PC-3 (cell line): ENCODE results near the gene AUP1. TPM values are rescaled to one million over a fixed set of nuclear protein-coding genes. Genes with fewer than 3 reads are reported as not detected.

Experiments used
- ATAC-seq: fragments of 200-7000 bp; cut with Tn5 transposase; 2 replicates; pipeline ENCODE4 v1.9.1; 2020; ENCODE audit warnings: mild to moderate bottlenecking, moderate library complexity
- BruUV-seq: library from RNA; stranded (reverse); fragments of 400-500 nt; replicated peaks from 2 replicates; lab custom pipeline; 2021; lab: Mats Ljungman, UMichigan
- CTCF ChIA-PET: fragments of 300-600 bp; sonication (Branson Sonifier 250); formaldehyde crosslinking; loops from one replicate; lab custom pipeline; 2022; ENCODE audit warnings: antibody characterized with exemption; lab: Charles Lee
- POLR2A ChIA-PET: fragments of 300-600 bp; sonication (Branson Sonifier 250); formaldehyde crosslinking; loops from one replicate; lab custom pipeline; 2022; ENCODE audit warnings: antibody characterized with exemption; ENCODE audit not compliant: unreplicated experiment; lab: Charles Lee
- DNase-seq: peaks from one replicate; pipeline ENCODE4 v3.0.0-alpha.2; 2015
- H2AFZ ChIP-seq: fragments of 300-600 bp; sonication (generic); 2 replicates; pipeline ENCODE4 v1.6.0; 2016; ENCODE audit warnings: antibody characterized with exemption, low read length
- H3F3A ChIP-seq: fragments of 300-600 bp; sonication (generic); one replicate; pipeline ENCODE4 v1.6.0; 2017; ENCODE audit warnings: antibody characterized with exemption, low read length, control low read depth, mild to moderate bottlenecking; ENCODE audit not compliant: unreplicated experiment
- H3K27ac ChIP-seq: fragments of 300-600 bp; sonication (generic); 2 replicates; pipeline ENCODE4 v1.5.1; 2016; ENCODE audit warnings: mild to moderate bottlenecking, low read length
- H3K27me3 ChIP-seq: fragments of 300-600 bp; sonication (generic); 2 replicates; pipeline ENCODE4 v1.6.1; 2016; ENCODE audit warnings: low read length, mixed read lengths
- H3K36me3 ChIP-seq: fragments of 300-600 bp; sonication (generic); 2 replicates; pipeline ENCODE4 v1.6.1; 2016; ENCODE audit warnings: low read depth, mixed run types, low read length, mixed read lengths
- H3K4me1 ChIP-seq: fragments of 300-600 bp; sonication (generic); 2 replicates; pipeline ENCODE4 v1.5.1; 2016; ENCODE audit warnings: low read length; ENCODE audit not compliant: insufficient read depth
- H3K4me2 ChIP-seq: fragments of 300-600 bp; sonication (generic); 2 replicates; pipeline ENCODE4 v1.6.0; 2016; ENCODE audit warnings: low read length
- H3K4me3 ChIP-seq: fragments of 300-600 bp; sonication (generic); 2 replicates; pipeline ENCODE4 v1.5.1; 2016; ENCODE audit warnings: mild to moderate bottlenecking, low read length, mixed read lengths
- H3K79me2 ChIP-seq: fragments of 300-600 bp; sonication (generic); 2 replicates; pipeline ENCODE4 v1.6.1; 2017; ENCODE audit warnings: low read length, mixed read lengths
- H3K9ac ChIP-seq: fragments of 300-600 bp; sonication (generic); 2 replicates; pipeline ENCODE4 v1.6.0; 2016; ENCODE audit warnings: mild to moderate bottlenecking, low read length
- H3K9me2 ChIP-seq: fragments of 300-600 bp; sonication (generic); replicated peaks from 2 replicates; pipeline ENCODE4 v1.6.1; 2016; ENCODE audit warnings: mixed run types, low read length, mixed read lengths
- H3K9me3 ChIP-seq: fragments of 300-600 bp; sonication (generic); 2 replicates; pipeline ENCODE4 v1.6.1; 2016; ENCODE audit warnings: low read length, mixed read lengths
- H4K20me1 ChIP-seq: fragments of 300-600 bp; sonication (generic); 2 replicates; pipeline ENCODE4 v1.6.1; 2016; ENCODE audit warnings: low read length, mixed read lengths
- EZH2 ChIP-seq: fragments of 300-600 bp; sonication (generic); IDR thresholded peaks from one replicate; pipeline ENCODE4 v1.6.1; 2017; ENCODE audit warnings: antibody characterized with exemption, mild to moderate bottlenecking, low read length; ENCODE audit not compliant: unreplicated experiment
- EZH2phosphoT487 ChIP-seq: fragments of 300-600 bp; sonication (generic); IDR thresholded peaks from 2 replicates; pipeline ENCODE4 v1.6.1; 2018; ENCODE audit warnings: mild to moderate bottlenecking, antibody characterized with exemption, low read length, borderline replicate concordance
- intact Hi-C: fragments of 100-400 bp; cut with micrococcal nuclease; formaldehyde crosslinking; loops from 2 replicates; pipeline ENCODE4 v1.9.0; 2023
- total RNA-seq: library from RNA; depleted of rRNA; stranded (reverse); fragments of >200 nt; gene quantifications from 2 replicates; pipeline ENCODE4 v1.2.3, GENCODE V29; 2014
- TF ChIP-seq, protein P1 (sequence below): fragments of 300-600 bp; sonication (generic); conservative IDR thresholded peaks from 2 replicates; pipeline ENCODE4 v1.5.1; 2017; ENCODE audit warnings: antibody characterized with exemption, low read depth, mild to moderate bottlenecking, low read length

The AUP1 gene
- total RNA-seq, 1 experiment from 2014 or later: 233 TPM

DNA sequence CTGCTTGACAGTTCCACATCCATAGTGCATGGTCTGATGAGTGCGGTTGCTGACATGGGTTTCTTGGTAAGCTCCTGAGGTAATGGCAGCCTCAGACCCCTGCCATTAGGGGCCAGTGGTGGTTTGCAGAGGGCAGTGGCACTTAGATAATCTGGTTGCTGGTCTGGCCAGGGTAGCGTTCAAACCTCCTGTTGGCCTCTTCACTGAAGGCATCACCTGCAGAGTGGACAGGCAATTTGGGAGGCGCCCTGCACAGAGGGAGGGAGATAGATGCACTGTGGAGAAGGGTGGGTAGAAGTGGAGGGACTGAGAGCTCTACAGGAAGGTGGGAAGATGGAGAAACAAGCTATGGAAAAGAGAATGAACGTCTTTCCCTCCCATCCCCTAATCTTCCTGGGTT lies 4.0 kb upstream of the AUP1 start:
- Histone ChIP-seq H3K4me1 (peaks cover 10% of the 10 kb centered on the region), H3K27me3 (no peaks in the 10 kb centered on the region), H3K9me2 (no peaks in the 10 kb centered on the region), H4K20me1 (no peaks in the 10 kb centered on the region), H3K4me2 (no peak overlapping the region), H3K79me2 (peaks cover 30% of the 10 kb centered on the region), H3K9me3 (no peaks in the 10 kb centered on the region), H3F3A (no peaks in the 10 kb centered on the region), H3K36me3 (peaks cover 7% of the 10 kb centered on the region; the same call in 1 of the 2 replicates), H3K9ac (no peak overlapping the region), H3K27ac (no peak overlapping the region), H2AFZ (no peak overlapping the region), H3K4me3 (no peak overlapping the region)
- ChIA-PET CTCF (no interaction called here), POLR2A (no interaction called here)
- intact Hi-C loops: loop anchor here (5.0 kb wide), 1 partner anchor 54 kb away; no protein-coding TSS in a partner anchor
- ATAC-seq (no peak), DNase-seq (no peak)
- BruUV-seq: no TSS peak
- TF ChIP-seq EZH2phosphoT487 (no peak), EZH2 (no peak)
- TF ChIP-seq, protein P1, sequence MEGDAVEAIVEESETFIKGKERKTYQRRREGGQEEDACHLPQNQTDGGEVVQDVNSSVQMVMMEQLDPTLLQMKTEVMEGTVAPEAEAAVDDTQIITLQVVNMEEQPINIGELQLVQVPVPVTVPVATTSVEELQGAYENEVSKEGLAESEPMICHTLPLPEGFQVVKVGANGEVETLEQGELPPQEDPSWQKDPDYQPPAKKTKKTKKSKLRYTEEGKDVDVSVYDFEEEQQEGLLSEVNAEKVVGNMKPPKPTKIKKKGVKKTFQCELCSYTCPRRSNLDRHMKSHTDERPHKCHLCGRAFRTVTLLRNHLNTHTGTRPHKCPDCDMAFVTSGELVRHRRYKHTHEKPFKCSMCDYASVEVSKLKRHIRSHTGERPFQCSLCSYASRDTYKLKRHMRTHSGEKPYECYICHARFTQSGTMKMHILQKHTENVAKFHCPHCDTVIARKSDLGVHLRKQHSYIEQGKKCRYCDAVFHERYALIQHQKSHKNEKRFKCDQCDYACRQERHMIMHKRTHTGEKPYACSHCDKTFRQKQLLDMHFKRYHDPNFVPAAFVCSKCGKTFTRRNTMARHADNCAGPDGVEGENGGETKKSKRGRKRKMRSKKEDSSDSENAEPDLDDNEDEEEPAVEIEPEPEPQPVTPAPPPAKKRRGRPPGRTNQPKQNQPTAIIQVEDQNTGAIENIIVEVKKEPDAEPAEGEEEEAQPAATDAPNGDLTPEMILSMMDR: no peak

DNA sequence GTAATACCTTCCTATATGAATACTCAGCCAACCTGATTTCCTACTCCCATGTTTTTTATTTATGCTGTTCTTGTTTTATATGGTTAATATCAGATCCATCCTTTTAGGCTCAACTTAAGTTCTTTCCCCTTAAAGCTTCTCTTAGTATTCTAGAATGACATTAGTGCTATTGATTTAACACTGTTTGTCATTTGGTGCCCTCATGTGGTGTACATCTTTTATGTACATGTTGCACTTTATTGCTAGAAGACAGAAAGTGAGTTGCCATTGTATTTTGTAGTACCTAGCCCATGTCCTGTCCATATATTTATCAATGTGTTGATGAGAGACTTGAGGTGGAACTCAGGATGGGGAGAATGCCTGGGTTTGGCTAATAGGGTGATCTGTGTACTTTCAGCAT lies 2.7 kb upstream of the AUP1 start:
- Histone ChIP-seq H3K4me2 (no peak overlapping the region), H3K9me3 (no peaks in the 10 kb centered on the region), H3K27ac (no peak overlapping the region), H3K36me3 (peaks cover 16% of the 10 kb centered on the region), H3F3A (no peaks in the 10 kb centered on the region), H3K9me2 (no peaks in the 10 kb centered on the region), H3K4me3 (no peak overlapping the region), H3K9ac (no peak overlapping the region), H3K79me2 (peaks cover 42% of the 10 kb centered on the region), H3K27me3 (no peaks in the 10 kb centered on the region), H4K20me1 (0 out of 2 replicates have a peak, but pooled peaks cover 7% of the 10 kb centered on the region), H3K4me1 (peaks cover 20% of the 10 kb centered on the region), H2AFZ (no peak overlapping the region)
- no TSS peak for BruUV-seq
- ChIA-PET POLR2A (no interaction called here), CTCF (interaction anchor here (0.6 kb wide), 1 partner anchor 50 kb away, joined by 5 read pairs; the partner anchor contains the start of genes CCDC142 and TTC31)
- intact Hi-C loops: loop anchor here (5.0 kb wide), 1 partner anchor 55 kb away; no protein-coding TSS in a partner anchor
- no peak for ATAC-seq
- TF ChIP-seq, protein P1: peak; percentile 68
- TF ChIP-seq EZH2: no peak
- no peak for TF ChIP-seq EZH2phosphoT487
- DNase-seq: peak; percentile 54

DNA sequence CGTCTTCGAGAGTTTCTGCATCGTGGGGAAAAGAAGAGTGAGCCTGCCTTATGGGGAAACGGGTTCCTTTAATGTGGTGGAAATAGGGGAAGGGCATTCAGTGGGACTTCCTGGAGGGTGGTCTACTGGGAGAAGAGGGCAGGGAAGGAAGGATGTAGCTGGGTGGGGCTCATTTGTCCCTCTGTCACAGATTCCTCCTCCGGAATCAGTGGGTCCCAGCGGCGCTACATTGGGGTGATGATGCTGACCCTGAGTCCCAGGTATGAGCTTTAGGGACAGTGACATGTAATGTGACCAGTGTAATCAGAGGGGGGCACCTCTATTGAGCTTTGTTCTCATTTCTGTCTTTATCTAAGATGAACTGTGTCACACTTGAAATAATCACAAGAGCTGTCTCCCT lies 2.2 kb upstream of the AUP1 start:
- H3K9me3 ChIP-seq: no peaks in the 10 kb centered on the region
- peaks cover 22% of the 10 kb centered on the region for H3K36me3 ChIP-seq
- H3K4me1 ChIP-seq: peaks cover 20% of the 10 kb centered on the region
- 0 out of 2 replicates have a peak, but pooled peaks cover 7% of the 10 kb centered on the region for H4K20me1 ChIP-seq
- ChIA-PET CTCF (interaction anchor here (0.6 kb wide), 1 partner anchor 49 kb away, joined by 5 read pairs; the partner anchor contains the start of genes CCDC142 and TTC31), POLR2A (no interaction called here)
- no peak overlapping the region for H3K27ac ChIP-seq
- H3K4me2 ChIP-seq: peak overlapping the region; percentile 96
- no peak overlapping the region for H3K9ac ChIP-seq
- no peaks in the 10 kb centered on the region for H3F3A ChIP-seq
- TF ChIP-seq, protein P1: no peak
- TF ChIP-seq EZH2 (no peak), EZH2phosphoT487 (no peak)
- intact Hi-C loops: loop anchor here (5.0 kb wide), 1 partner anchor 56 kb away; no protein-coding TSS in a partner anchor
- peaks cover 43% of the 10 kb centered on the region for H3K79me2 ChIP-seq
- peak overlapping the region; percentile 93; the same call in 1 of the 2 replicates for H3K4me3 ChIP-seq
- H3K9me2 ChIP-seq: no peaks in the 10 kb centered on the region
- BruUV-seq: no TSS peak
- DNase-seq: no peak
- no peak for ATAC-seq
- H3K27me3 ChIP-seq: no peaks in the 10 kb centered on the region
- H2AFZ ChIP-seq: no peak overlapping the region
